ENCODE results near the gene MAML2.
A peak's percentile ranks its signal among the peaks of the same experiment; 100 is the strongest.

Gene MAML2

DNA sequence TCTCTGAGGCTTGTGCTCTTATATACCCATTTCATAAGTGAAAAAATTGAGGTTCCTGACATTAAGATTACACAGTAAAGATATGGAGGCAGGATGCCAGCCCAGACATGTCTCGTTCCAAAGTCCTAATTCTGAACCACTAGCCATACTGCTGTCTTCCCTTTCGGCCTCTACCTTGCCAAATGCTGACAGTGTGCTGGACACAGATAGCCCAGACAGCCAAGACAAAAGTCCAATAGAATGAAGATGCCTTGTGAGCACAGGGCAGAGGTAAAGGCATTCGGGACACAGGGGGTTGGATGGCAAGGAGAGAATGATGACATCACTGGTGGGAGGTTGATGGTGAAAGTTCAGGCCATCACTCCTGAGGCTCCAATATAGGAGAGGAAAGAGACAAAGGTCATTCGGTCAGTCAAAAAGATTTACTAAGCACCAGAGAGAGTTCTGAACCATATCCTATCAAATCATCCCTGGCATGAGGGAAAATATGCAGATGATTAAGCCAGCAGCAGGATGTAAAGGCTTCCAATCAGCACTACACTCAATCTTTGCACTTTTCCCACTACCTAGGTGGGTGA is 245.1 kb downstream of the MAML2 start:
- no peak for DNase-seq

DNA sequence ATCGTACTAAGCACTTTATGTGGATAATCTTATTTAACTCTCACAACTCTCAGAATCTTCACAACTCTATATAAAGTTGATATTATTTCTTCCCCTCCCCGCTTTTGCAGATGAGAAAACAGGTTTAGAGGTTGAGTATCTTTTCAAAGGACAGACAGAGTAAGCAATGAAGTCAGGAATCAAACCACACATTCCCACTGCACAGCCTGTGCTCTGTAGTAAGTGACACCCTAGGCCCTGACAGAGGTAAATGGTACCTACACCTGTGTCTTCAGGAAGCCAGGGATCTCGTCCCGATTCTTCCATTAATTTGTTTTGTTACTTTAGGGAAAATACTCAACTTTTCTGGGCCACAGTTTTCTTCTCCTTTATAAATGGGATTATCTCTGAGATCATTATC is 246.6 kb downstream of the MAML2 start:
- DNase-seq = no peak

DNA sequence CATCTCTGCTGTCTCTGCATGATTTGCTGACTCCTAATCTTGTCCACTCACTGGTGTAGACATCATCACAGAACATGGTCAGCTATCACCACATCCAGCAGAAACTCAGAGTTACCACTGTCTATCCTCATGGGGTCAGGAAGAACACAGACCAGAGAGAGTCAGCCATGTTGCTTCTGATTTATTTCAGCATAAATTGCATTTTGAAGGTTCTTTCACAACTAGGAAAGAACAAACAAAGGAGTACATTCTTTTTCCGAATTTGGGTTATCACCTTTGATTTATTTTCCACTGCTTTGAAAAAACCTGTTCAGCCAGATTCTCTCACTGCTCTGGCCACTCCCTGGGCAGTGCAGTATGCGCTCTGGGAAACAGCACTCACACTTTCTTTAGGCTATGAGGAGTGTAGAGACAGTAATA is 247.1 kb downstream of the MAML2 start:
- DNase-seq = no peak

DNA sequence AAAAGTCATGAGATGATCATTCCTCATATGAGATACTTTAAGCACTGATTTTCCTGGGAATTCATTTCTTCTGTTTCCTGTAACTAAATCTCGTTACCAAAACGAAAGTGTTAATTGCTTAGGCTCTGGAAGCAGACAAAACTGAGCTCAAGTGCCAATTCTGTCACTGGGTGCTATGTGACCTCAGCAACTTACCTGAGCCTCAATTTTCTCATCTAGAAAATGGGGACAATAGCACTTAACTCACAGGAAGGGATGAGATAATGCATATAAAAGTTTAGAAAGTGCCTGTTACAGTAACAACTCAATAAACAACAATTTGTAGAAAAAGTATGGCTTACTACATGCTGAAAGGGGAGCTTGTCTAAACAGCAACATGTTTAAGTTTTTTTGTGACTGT is 248.8 kb downstream of the MAML2 start:
- no peak for DNase-seq

DNA sequence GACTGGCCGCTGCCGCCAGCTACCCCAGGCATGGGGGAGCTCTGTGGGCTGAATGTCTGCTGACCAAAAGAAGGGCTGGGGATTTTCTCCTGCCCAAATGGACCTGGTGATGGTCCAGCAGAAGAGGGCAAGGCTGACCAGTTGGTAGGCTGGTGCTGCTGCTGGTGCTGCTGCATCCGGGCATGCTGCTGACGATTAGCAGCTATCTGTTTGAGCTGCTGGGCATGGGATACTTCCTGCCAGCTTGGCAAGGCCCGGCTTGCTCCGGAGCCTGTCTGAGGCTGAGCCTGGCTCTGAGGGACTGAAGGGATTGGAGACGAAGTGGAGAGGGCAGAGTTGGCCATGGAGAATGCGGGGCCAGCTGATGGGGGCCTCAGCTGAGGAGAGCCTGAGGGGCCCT is 250.5 kb downstream of the MAML2 start:
- DNase-seq = no peak

DNA sequence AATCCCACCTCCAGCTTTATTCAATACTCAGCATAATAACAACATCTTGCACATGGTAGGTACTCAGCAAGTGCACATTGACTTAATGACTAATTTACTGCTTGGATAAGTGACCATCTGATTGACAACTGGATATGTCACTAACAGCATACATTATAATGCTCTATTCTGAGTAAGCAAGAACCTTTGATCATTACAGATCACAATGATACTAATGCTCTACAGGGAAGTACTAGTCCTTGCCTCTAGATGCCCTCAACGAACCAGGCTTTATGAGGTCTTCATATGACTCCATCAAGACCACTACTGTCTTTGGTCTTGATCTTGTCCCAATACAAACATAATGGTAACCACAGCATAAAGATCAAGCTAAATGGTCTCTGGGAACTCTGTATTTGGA is 251.5 kb downstream of the MAML2 start:
- no peak for DNase-seq

DNA sequence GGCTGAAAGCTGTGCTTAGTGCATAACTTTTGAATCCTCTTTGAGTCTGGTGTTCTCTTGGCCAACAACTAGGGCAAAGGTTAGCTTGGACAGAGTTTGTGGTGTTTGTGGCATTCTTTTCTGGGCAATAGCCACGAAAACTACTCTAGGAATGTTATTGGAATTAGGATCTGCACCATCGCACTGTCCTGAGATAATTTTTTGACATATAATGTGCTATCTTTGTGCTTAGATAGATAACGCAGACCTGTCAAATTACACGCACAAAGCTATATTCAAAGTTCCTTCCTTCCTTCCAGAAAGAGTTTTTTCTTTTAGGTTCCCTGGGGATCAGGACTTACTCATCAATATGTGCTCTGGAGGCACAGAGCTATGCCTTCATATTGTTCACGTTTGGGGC is 252.3 kb downstream of the MAML2 start:
- no peak for DNase-seq

DNA sequence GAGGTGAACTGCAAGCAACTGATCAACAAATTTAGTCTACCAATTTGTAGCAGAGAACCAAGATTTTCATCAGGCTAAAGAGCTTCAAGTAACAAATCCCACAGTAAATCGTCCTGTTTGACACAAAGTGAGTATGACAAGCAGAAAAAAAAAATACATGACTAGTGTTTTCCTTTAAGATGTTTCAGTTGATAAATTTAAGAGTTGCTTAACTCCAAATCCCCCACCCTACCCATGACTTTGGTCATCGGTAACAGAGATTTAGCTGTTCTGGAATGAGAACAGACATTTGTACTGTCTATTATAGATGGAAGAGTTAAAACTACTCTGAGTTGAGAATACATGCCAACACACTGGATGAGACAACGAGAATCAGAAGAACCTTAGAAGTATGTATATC is 254.1 kb downstream of the MAML2 start:
- no peak for DNase-seq

DNA sequence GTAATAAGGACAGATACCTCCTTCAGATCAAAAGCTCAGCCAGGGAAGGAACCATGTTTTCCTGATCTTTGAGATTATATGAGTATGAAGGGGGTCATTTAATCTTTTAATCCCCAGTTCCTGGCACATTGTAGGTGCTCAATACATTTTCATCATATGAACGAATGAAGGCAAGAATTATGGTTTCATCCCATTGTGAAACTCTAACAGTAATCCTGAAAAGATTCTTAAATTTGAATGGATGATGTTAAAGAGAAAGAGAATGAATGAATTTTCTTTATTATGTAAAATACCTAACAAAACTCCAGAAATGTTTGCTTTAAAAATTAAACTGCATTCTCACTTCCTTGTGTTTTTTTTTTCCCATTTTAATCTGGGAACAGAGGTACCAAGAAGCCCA is 256.9 kb downstream of the MAML2 start:
- DNase-seq = no peak

DNA sequence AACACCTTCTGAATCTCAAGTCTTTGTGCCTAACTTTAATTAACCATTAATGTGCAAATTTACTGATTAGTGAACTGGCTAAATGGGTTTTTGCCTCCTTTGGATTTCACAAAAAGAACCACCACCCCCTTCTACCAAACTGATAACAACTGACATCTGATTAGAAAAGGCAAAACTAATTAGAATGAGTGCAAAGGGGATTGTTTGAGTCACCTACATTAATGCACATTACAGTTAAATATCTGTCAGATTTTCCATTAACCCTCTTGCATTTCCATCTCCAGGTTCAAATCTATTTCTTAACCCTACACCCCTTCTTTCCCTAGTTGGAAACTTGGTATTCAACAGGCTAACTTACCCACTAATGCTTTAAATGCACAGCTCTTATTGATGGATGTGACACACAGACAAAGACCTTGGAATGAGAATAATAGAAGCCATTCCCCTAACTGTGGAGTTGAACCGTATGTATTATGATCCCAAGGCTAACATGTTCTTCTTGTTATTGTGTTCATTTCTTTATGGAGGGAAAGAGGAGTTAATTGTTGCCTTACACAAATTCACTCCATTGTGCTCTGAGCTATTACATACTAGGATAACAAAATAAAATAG is 257.6 kb downstream of the MAML2 start:
- no peak for DNase-seq

DNA sequence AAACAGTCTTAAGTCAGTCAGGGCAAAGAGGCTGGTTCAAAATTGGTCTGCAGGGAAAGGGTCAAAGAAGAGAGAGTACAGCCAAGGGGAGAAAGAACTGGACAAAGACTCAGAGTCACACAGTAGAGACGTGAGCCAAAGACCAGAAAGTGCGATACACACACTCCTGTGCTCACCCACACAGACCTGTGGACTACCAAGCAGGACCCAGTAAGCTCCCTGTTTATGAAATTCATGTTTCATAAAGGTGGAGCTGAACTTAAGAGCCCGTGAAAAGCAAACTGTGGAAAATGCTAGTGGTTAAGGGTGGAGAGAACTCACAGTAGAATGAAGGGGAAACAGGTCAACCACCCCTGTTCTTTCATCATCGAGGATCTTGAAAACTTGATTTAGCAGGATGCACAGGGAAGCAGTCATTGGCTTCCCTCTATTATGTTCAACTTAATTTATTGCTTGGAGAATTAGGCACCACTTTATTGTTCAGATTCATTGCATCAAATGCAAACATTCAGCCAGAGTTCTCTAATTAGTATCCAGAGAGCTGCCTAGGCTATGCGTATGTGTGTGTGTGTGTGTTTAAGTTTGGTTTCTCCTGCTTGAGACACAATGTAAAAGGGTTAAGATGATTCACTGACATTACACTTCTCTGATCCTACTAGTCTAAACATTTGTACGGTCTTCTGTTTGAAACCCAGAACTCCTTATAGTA is 258.2 kb downstream of the MAML2 start:
- DNase-seq = no peak

DNA sequence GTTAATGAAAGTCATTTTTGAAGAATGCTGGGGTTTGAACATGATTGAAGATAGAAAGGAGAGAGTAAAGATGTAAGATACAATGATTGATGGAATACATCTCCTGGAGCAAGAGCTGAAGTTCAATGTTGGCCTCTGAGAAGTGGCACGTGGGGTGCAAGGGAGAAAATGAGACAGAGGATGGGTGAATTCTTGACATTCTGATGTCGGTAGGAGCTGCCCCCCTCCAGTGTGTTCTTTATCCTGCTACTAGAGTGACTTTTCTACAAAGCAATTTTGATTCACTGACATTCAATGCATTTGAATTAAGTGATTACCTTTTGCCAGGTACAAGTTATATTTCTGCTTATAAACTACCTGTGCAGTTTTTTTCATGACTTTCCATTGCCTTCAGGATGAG is 260.1 kb downstream of the MAML2 start:
- DNase-seq = no peak

DNA sequence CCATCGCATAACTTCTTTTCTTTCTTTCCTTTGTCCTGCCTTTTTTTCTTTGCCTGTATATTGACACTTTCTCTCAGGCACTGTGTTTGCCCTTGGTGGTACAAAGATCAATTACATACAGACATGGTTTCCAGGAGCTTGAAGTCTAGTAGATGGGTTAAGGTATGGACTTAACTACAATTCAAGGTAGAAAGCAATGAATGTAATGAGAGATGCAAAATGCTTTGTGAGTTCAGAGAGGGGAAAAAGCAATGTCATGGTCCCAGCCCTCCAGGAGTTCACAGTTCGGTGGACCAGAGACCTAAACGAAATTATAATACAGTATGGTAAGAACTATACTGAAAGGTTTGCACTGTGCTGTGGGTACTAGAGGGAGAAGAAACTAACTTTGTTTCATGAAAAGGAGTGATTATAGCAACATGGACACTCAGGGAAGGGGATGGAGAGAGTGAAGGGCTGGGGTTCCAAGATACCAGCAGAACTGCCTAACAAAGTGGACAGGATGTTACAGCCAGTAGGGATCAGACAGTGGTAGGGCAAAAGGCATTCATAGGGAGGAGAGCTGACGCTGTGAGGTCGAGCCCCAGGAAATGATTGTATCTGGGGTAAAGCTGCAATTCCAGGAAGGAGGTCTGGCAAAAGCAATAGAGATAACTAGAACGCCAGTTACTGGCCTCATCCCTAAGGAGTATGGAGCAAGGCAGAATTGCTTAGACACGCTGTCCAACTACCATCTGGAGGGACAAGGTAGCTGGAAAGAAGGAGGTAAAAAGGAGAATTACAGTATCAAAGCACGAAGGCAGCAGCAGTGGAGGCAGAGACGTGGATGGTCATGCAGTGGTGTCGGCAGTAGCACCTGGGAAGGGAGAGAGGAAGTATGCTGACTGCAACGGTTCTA is 260.7 kb downstream of the MAML2 start:
- DNase-seq = no peak

DNA sequence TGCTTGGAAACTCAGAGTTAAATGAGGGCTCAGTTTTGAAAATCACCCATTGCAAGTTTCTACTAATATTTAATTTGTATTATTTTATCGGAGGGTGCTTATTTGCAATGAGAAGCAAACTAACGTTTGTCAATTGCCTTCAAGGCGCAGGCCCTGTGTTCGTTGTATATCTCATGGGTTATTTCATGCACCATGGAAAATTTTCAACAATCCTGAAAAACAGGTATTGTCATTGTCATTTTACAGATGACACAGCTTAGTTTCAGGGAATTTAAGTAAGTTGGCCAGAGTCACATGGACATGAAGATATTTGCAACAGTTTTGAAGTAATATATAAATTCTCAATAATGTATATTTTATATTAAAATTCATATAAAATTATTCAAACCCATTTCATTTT is 261.4 kb downstream of the MAML2 start:
- no peak for DNase-seq

DNA sequence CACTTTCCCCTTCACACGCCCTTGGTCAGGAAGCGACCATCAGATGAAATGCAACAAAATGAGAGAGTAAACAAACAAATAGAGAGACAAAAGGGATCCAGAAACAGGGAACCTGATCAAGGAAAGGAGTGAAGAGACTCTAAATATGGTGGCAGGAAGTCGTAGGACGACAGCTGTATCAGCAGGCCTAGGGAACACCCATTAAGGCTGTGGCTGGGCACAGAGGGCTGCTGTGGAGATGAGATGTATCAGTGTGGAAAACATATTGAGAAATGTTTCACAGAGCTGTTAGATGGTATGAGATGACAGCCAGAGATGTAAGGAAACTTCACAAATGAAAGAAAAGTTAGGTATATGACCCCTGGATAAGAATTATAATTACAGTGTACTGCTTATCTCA is 263.3 kb downstream of the MAML2 start:
- DNase-seq = peak in 1 of 2 donors; percentile 18

DNA sequence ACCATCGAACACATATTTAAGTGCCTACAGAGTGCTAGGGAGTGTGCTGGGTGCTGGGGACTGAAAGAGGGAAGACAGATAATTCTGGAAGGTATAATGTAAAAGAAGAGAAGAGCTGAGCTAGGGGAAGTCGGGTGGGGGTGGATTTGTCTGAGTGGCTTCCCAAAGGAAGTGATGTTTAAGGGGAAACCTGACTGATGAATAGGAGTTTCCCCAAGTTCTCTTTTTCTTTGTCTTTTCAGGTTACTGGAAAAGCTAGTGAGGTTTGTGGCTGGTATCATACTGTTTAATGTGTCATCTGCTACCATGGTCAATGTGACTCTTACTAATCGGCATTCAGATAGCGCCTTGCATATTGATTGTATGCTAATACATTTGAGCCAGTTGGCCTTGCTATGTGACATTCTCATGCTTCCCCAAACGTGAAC is 267.4 kb downstream of the MAML2 start:
- DNase-seq = peak; percentile 29 to 31

DNA sequence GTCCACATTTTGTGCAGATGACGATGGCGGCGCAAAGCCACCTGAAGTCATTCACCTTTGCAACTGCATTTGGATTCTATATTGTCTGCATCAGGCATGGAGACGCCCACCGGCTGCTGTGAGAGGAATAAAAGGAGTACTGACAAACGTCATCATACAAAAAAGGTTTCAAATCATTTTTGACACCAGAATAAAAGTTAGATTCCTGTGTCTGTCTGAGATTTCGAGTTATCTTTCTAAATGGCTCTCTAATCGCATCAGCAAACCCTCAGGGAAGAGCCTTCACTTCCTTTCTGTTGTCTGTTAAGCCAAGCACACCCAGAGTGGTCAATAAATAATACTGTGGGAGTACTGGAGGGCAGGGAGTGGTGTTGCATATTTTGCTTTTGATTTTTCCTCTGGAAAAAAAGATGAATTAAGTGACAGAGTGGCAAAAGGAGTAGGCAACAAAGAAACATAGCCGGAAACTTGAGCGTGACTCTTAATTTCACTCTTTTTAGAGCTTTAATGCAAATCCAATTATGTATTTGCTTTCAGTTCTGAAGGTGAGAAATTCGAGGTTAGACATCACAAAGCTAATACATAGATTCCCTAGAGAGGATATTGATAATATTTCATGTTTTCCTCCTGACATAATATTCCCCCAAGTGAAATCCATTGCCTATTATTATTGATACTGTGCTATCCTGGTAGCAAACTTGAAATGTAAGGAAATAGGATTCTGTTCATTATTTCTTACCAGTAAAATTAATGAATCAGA is 268.3 kb downstream of the MAML2 start:
- no peak for DNase-seq

DNA sequence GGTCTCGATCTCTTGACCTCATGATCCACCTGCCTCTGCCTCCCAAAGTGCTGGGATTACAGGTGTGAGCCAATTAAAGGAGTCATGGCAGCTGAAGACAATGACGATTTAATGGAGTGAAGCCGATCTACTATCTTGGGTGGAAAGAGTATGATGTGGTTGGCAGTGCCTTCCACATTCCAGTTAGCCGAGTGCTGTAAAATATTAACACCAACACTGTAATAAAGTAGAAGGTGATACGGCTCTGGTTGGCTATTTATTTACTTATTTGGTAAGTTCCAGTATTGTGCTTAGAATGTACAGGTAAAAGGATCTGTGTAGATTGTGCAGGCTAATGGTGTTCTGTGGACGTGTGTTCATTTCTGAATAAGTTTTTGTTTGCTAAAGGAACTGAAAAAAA is 269.5 kb downstream of the MAML2 start:
- DNase-seq = no peak

DNA sequence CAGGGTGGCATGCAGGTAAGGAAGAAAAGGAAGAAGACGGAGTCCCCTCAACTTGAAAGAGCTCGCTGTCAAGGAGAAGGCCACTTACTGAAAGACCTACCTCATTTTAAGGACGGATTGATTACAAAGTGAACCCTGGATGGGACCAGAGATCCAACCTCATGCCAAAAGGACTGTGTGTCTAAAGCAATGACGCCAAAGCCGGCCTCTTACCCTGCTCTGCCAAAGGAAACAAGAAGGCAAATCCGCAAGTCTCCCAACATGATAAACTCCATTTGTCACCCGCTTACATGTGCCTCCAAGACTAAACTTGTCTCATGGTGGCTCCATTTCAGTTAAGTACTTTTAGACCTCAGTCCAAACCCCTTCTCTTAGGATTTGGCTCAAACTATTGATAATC is 270.4 kb downstream of the MAML2 start:
- no peak for DNase-seq

DNA sequence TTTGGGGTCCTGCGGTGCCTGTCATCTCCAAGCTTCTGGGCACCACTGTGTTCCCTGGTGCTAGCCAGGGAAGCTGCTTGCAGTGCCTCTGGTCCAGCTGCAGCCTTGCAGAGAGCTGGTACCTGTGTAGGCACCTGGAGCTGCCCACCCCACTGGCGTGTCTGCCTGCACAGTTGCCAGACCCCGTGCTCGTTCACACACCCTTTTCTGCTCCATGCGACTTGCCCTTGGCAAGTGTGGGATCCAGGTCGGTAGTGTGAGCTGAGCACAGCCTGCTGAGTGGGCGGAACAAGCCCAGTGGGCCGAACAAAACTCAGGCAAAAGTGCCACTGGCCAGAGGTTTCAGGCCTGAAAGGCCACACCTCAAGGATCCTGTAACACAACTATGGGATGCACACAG is 272.5 kb downstream of the MAML2 start:
- no peak for DNase-seq

DNA sequence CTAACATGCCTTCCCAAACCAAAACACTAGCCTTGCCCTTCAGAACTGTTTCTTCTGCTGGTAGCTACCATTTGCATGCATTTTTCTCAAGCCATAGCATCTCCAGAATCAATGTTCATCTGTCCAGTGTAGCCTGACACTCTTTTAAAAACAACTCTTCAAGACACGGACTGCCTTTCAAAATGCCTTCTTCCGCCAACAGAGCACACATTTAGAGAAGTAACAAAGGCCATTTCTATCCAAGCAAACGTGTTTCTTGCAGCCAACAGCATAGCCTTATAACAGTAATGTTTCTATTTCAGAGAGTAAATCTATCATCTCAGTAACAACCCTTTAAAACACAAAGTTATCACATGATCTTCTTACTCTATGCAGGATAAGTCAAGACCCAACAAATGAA is 275.8 kb downstream of the MAML2 start:
- no peak for DNase-seq

DNA sequence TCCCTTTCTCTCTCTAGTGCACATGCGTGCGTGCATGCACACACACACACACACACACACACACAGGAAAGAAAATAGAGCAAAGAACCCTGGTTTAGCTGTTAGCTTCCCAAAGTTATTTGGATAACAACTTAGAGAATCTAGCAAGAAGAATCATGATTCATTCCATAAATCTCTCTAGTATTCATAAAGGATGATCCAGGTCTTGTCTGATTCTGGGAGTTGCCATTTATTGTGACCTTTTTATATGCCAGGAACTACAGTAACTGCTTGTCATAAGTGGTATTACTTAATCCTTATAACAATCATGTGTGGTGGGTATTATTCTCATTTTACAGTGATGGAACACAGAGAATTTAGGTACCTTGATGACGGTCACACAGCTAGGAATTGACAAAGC is 277.6 kb downstream of the MAML2 start:
- DNase-seq = no peak

DNA sequence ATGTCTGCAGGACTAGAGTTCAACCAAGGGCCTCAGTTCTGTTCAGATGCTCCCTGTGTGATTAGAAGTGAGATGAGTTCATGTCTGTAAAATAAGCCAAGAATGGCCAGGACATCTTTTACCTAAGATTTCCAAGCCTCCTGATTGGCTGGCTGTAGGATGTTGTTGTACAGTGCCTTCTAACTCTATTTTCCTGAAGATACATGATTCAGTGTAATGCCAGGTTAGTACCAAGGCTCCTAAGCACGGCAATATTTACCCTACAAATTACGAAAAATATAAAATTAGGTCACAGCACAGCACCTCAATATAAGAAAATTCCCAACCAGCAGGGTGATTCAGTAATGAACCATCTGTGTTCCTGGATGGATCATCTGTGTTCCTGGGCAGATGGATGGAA is 279.1 kb downstream of the MAML2 start:
- no peak for DNase-seq
